Activated T-cell treated with anti-CD3 and anti-CD28 coated beads, Interleukin-2, amount 50 U/mL, for 24 hours (primary cell): ENCODE measurements around the gene ZDHHC14.

Source experiments
- DNase-seq: peaks from one replicate; pipeline ENCODE4 v3.0.0-alpha.2; 2020
- H3K27ac Mint-ChIP-seq: 2 replicates; pipeline ENCODE4 v1.8.0; 2020; ENCODE audit warnings: mild to moderate bottlenecking, mixed read lengths
- H3K27me3 Mint-ChIP-seq: 2 replicates; pipeline ENCODE4 v1.8.0; 2020; ENCODE audit warnings: mixed read lengths
- H3K36me3 Mint-ChIP-seq: 2 replicates; pipeline ENCODE4 v1.8.0; 2020; ENCODE audit warnings: low read depth, mixed read lengths
- H3K4me1 Mint-ChIP-seq: 2 replicates; pipeline ENCODE4 v1.8.0; 2020; ENCODE audit warnings: low read depth, mixed read lengths
- H3K4me3 Mint-ChIP-seq: 2 replicates; pipeline ENCODE4 v1.8.0; 2020; ENCODE audit warnings: mild to moderate bottlenecking, moderate library complexity, mixed read lengths
- H3K9me3 Mint-ChIP-seq: 2 replicates; pipeline ENCODE4 v1.8.0; 2020; ENCODE audit warnings: mixed read lengths

The ZDHHC14 gene

DNA sequence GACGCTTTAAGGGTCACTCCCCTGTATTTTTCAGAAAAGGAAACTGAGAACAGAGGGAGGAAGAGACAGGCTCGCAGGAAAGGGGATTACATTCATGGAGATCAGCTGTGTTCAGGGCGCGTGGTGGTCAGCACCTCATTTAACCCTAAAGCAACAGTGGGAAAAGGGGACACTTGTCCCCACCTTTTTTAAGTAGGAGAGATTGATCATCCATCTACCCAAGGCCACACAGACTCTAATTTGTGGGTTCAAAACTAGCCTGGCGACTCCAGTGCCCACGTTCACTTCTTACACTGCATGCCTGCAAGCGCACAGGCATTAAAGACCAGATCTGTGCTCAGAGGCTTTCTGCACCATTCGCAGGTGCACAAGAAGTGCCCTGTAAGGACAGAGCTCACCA, 274.1 kb downstream of the ZDHHC14 start:
- H3K36me3 Mint-ChIP-seq = peaks cover 1% of the 10 kb centered on the region
- no peaks in the 10 kb centered on the region for H3K9me3 Mint-ChIP-seq
- no peak overlapping the region for H3K4me3 Mint-ChIP-seq
- DNase-seq = no peak
- no peaks in the 10 kb centered on the region for H3K27me3 Mint-ChIP-seq
- peaks cover 1% of the 10 kb centered on the region for H3K4me1 Mint-ChIP-seq
- no peak overlapping the region for H3K27ac Mint-ChIP-seq

DNA sequence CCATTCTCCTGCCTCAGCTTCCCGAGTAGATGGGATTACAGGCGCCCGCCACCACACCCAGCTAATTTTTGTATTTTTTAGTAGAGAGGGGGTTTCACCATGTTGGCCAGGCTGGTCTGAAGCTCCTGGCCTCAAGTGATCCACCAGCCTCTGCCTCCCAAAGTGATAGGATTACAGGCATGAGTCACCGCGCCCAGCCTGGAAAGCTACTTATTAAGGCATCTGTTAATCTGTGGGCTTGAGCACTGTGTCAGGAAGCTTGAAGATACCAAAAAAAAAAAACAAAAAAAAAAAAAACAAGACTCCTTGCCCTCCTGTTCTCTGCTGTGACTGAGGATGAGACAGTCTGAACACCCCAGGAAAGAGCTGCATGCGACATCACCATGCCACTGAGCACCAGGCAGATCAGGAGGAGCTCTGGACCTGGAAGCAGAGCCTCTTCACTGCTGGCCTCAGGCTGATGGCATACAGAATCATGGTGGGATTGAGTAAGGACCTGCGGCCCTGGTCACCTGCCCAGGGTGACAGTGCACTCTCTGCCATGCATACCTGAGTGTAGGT, 275.5 kb downstream of the ZDHHC14 start:
- DNase-seq = no peak
- no peaks in the 10 kb centered on the region for H3K27me3 Mint-ChIP-seq
- H3K9me3 Mint-ChIP-seq = no peaks in the 10 kb centered on the region
- peaks cover 1% of the 10 kb centered on the region for H3K4me1 Mint-ChIP-seq
- H3K4me3 Mint-ChIP-seq = no peak overlapping the region
- H3K36me3 Mint-ChIP-seq = peaks cover 1% of the 10 kb centered on the region
- H3K27ac Mint-ChIP-seq = no peak overlapping the region

DNA sequence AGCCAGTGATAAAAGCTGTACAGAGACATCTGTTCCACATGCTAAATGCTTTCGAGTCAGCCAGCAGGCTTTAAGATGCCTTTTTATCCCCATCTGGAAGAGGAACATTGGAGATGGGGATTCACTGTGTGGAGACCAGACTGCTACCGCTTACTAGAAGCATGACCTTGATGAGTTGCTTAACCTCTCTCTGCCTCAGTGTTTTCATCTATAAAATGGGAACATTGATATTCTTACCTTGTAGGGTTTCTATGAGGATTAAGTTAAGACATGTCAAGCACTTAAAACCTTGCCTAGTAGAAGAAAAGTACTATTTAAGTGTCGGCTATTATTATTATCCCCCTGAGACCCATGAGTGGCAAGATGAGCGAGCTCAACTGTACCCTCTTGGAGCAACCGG, 276.8 kb downstream of the ZDHHC14 start:
- Mint-ChIP-seq H3K27ac (no peak overlapping the region), H3K36me3 (peaks cover 1% of the 10 kb centered on the region), H3K27me3 (no peaks in the 10 kb centered on the region), H3K4me1 (peaks cover 1% of the 10 kb centered on the region), H3K4me3 (no peak overlapping the region), H3K9me3 (no peaks in the 10 kb centered on the region)
- no peak for DNase-seq

DNA sequence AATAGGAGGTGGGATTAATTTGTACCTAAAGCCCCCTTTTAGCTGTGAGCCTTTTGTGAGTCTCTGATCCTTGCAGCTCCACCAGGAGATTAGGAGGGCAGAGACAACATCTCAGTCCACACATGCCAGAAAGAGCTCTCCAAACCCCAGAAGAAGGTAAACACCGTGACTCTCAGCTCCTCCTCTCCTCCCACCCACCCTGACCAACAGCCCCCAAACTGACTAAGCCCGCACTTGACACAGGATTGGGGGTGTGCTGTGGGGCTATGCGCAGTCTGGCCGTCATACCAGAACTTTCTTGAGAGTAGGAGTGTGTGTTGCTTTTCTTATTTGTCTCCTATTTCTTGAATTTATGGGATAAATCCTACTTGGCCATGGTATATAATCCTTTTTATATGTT, 277.3 kb downstream of the ZDHHC14 start:
- Mint-ChIP-seq H3K4me1 (peaks cover 1% of the 10 kb centered on the region), H3K27ac (no peak overlapping the region), H3K4me3 (no peak overlapping the region), H3K27me3 (no peaks in the 10 kb centered on the region), H3K36me3 (peaks cover 1% of the 10 kb centered on the region), H3K9me3 (no peaks in the 10 kb centered on the region)
- DNase-seq = no peak

DNA sequence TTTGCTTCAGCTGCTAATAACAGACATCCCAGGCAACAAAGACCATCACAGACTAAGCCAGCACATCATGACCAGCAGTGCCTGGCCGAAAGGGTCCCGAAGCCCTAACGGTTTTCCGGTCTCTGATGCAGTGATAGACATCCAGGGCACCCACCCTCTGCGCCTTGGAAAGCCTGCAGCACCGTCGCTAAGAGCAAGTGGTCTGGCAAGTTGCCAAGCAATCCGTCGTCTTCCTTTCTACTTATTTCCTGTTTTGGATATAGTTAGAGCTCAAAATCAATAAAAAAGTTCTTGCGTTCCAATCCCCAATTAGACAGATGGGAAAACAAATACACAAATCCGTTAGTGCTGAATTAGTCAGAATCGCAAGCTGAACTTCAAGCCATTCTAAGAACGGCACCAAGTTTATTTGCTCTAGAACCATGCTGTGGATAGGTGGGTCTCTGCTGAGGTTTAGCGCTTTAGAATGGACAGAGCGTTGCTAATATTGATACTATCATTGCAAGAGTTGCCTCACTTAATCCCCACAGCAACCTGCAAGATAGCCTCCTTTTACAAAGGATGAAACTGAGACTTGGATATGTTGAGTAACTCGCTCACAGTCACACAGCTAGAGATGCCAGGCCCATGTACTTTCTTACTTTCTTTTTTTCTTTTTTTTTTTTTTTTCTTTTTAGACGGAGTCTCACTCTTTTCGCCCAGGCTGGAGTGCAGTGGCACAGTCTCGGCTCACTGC, 278.7 kb downstream of the ZDHHC14 start:
- DNase-seq = no peak

DNA sequence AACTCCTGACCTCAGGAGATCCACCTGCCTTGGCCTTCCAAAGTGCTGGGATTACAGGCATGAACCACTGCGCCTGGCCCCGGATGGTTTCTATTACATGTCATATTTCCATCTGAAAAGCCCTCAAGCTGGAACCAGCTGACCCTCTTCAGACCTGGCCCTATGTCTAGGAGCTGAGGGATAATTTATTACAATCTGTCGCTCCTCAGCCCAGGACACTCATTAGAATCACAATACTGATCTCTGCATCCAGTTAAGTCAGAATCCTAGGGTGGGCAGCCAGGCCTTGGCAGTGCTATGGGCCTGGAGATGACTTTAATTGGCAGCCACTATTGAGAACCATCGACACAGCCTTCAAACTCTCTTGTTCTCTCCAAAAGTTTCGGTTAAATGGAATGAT, 279.4 kb downstream of the ZDHHC14 start:
- H3K27ac Mint-ChIP-seq = no peak overlapping the region

More for the DNA sequence above, 278.7 kb downstream of the ZDHHC14 start:
- Mint-ChIP-seq H3K27ac (no peak overlapping the region), H3K27me3 (no peaks in the 10 kb centered on the region), H3K36me3 (no peaks in the 10 kb centered on the region), H3K9me3 (no peaks in the 10 kb centered on the region), H3K4me3 (no peak overlapping the region), H3K4me1 (peaks cover 1% of the 10 kb centered on the region)

DNA sequence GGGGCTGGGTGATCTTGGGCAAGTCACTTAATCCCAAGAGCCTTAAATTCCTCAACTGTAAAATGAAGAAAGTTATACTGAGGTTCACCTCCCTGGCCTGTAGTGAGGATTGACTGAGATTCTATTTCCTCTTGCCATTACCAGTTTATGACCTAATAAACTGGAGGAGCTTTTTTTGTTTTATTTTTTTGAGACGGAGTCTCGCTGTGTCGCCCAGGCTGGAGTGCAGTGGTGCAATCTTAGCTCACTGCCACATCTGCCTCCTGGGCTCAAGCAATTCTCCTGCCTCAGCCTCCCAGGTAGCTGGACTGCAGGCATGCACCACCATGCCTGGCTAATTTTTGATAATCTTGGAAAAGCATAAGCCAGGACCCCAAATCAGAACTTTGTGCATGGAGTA, 280.7 kb downstream of the ZDHHC14 start:
- Mint-ChIP-seq H3K27me3 (no peaks in the 10 kb centered on the region), H3K36me3 (no peaks in the 10 kb centered on the region), H3K4me3 (no peak overlapping the region), H3K4me1 (peaks cover 1% of the 10 kb centered on the region), H3K9me3 (no peaks in the 10 kb centered on the region), H3K27ac (no peak overlapping the region)
- DNase-seq = no peak

More for the DNA sequence above, 279.4 kb downstream of the ZDHHC14 start:
- Mint-ChIP-seq H3K4me1 (peaks cover 1% of the 10 kb centered on the region), H3K27me3 (no peaks in the 10 kb centered on the region), H3K4me3 (no peak overlapping the region), H3K9me3 (no peaks in the 10 kb centered on the region), H3K36me3 (no peaks in the 10 kb centered on the region)
- DNase-seq = no peak

DNA sequence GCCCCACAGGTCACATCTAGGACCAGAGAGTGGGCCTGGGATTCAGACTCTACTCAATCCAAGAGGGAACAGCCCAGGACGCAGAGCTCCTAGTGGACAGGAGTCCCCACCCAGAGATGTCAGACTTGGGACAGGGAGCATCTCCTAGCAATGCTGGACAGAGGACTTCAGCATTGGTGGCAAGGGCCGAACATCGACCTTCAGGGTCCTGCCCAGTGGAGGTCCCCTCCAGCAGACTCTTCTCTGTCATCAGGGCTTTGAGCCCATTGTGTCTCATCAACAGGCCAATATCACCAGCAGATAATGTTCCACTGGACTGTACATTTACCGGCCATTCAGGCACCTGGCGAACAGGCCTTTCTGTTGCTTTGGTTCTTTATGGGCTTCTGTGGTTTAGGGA, 282.3 kb downstream of the ZDHHC14 start:
- no peaks in the 10 kb centered on the region for H3K9me3 Mint-ChIP-seq
- H3K27me3 Mint-ChIP-seq = no peaks in the 10 kb centered on the region
- no peaks in the 10 kb centered on the region for H3K36me3 Mint-ChIP-seq
- peaks cover 12% of the 10 kb centered on the region for H3K4me1 Mint-ChIP-seq
- no peak overlapping the region for H3K27ac Mint-ChIP-seq
- no peak for DNase-seq
- H3K4me3 Mint-ChIP-seq = no peak overlapping the region

DNA sequence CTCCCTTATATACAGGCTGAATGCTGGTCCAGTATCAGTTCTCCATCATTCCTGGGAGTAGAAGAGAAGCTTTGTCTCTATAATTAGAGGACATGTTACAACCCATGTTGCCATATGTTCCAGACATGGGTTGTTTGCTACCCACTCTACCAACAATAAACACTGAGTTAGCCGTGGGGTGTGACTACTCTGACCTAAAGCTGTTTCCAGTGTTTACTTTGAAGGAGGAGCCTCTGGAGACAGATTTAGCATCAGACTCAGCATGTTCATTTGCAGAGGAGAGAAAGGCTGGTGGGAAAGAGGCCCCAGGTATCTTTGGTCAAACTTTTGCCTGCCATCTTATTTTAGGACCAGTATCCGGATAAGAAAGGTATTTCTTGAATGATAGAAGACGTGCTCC, 284.2 kb downstream of the ZDHHC14 start:
- Mint-ChIP-seq H3K9me3 (no peaks in the 10 kb centered on the region), H3K27ac (no peak overlapping the region), H3K4me3 (no peak overlapping the region), H3K27me3 (no peaks in the 10 kb centered on the region), H3K4me1 (peaks cover 20% of the 10 kb centered on the region), H3K36me3 (no peaks in the 10 kb centered on the region)
- DNase-seq = no peak

DNA sequence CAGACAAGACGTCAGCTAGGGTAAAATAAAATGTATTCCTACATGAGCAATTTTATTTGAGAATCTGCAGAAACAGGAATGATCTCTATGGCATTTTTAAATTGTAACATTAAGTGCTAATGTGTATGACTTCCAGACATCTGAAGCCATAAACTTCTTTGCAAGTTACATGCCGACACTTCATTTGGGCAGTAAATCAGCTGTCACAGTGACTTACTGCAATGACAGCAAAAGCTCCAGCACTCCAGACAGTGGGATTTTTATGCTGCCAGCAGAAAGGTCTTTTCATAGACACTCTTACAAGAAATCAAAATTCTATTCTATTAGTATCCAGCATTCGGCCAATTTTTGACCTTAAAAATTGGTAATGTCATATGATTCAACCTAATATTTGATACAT, 285.7 kb downstream of the ZDHHC14 start:
- no peak overlapping the region for H3K4me3 Mint-ChIP-seq
- no peaks in the 10 kb centered on the region for H3K9me3 Mint-ChIP-seq
- no peak for DNase-seq
- peaks cover 25% of the 10 kb centered on the region for H3K4me1 Mint-ChIP-seq
- H3K27ac Mint-ChIP-seq = no peak overlapping the region
- H3K27me3 Mint-ChIP-seq = no peaks in the 10 kb centered on the region
- no peaks in the 10 kb centered on the region for H3K36me3 Mint-ChIP-seq

DNA sequence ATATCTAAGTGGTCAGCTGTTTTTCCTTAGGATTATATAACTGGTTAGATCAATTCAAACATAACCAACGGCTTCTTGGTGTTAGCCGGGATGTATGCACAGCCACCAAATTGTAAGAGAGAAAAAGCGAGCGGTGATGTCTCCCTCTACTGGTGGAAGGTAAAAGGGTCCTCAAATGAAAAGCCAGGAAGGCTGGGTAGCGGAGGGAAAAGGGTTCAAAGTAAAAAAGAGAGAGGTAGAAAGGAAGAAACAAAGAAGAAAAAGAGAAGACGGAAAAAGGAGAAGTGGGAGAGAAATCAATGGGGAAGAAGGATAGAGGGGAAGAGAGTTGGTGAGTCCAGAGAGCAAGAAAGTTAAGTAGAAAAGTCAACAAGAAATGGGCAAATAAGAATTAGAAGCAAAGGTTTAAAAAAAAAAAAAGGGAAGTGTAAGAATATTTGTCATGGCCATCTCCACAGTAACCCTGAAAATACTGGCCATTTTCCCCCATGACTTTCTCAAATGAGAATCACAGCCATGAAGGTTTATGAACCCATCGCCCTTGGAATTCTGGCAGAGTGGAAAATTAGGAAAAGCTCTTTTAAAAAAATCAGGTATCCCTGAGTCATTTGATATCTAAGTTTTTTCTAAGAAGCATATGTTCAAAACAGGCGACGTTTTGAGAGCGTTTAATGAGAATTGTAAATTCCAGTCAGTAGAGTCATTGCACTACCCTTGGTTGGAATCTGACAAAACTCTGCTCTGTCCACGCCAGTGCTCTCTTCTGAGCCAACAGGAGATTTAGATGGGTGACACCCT, 286.4 kb downstream of the ZDHHC14 start:
- Mint-ChIP-seq H3K9me3 (no peaks in the 10 kb centered on the region), H3K4me3 (no peak overlapping the region), H3K27ac (no peak overlapping the region), H3K36me3 (no peaks in the 10 kb centered on the region), H3K27me3 (no peaks in the 10 kb centered on the region), H3K4me1 (peaks cover 25% of the 10 kb centered on the region)
- no peak for DNase-seq

DNA sequence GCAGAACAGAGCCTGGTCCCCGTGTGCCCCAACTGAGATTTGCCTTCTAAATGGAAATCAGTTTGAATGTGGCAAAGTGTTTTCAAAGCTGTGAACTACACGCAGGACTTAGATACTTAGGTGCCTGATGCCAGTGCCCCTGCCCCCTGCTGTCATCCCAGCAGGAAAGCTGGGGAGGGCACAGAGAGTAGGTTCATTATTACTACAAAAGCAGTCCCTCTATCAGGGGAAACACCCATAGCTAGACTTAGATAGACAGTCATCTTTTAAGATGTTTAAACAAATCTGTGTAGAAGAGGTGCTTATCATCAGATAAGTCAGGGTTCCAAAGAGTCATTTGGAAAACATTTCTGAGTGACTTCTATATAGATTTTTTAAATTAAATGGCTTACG, 287.0 kb downstream of the ZDHHC14 start:
- H3K36me3 Mint-ChIP-seq = no peaks in the 10 kb centered on the region
- peaks cover 25% of the 10 kb centered on the region for H3K4me1 Mint-ChIP-seq
- no peaks in the 10 kb centered on the region for H3K27me3 Mint-ChIP-seq
- no peak overlapping the region for H3K27ac Mint-ChIP-seq
- H3K4me3 Mint-ChIP-seq = no peak overlapping the region
- H3K9me3 Mint-ChIP-seq = no peaks in the 10 kb centered on the region
- no peak for DNase-seq

DNA sequence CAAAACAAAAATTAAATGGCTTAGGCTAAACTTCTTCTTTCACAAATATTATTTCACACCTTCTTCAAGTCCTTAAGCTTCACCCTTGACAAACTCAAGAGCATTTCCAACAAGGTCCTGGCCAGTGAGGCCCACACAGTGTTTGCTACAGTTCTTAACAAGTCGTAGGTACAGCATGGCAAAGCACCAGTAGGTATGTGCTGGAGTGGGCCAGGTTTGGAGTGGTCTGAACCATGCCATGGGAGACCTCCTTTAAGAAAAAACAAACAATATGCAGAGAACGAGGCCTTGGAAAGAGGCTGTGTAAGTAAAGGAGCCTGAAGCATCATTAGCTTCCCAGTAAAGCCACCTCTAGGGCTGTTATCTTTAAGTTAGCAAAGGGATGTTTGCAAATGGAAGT, 287.7 kb downstream of the ZDHHC14 start:
- Mint-ChIP-seq H3K27me3 (no peaks in the 10 kb centered on the region), H3K9me3 (no peaks in the 10 kb centered on the region), H3K4me1 (peaks cover 25% of the 10 kb centered on the region), H3K36me3 (no peaks in the 10 kb centered on the region), H3K27ac (no peak overlapping the region), H3K4me3 (no peak overlapping the region)
- DNase-seq = no peak

DNA sequence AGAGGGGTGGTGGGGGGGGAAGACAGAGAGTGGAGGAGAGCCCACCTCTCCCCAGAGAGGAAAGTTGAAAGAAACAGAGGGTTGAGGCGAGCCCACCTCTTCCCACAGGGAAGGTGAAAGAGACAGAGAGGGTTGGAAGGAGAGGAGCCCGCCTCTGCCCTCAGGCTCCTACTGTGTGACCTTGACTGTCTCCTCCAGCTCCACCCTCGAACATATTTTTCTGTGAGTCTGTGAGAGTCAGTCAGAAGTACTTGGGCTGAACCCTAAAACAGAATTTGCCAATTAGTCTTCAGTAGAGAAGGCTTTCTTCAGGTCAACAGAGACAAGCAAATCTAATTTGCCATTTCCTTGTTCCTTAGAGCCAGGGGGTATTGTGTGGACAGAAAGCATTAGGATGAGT, 288.3 kb downstream of the ZDHHC14 start:
- H3K4me1 Mint-ChIP-seq = peaks cover 25% of the 10 kb centered on the region
- H3K4me3 Mint-ChIP-seq = no peak overlapping the region
- no peak for DNase-seq
- H3K27ac Mint-ChIP-seq = peak overlapping the region; percentile 44
- no peaks in the 10 kb centered on the region for H3K36me3 Mint-ChIP-seq
- no peaks in the 10 kb centered on the region for H3K9me3 Mint-ChIP-seq
- no peaks in the 10 kb centered on the region for H3K27me3 Mint-ChIP-seq

DNA sequence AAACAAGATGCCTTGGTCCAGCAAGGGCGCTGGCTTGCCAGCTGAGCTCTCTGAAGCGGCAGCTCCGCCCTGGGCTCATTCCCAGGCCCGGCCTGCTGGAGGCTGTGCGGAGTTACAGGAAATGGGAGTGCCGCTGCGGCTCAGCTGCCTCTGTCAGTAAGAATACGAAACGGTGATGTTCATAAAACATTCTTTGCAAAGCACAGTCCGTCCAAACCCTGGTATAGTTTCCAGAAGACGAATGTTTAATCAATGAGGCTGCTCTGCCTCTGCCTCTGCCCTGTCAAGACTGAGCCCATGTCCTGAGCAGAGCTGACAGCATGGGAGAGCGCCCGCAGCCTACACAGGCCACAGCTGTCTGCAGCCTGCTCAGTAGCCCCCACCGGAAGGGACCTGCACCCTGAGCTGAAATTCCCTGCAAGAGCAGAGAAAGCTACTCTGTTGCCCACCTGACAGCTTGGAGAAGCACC, 288.8 kb downstream of the ZDHHC14 start:
- H3K27me3 Mint-ChIP-seq = no peaks in the 10 kb centered on the region
- H3K4me3 Mint-ChIP-seq = no peak overlapping the region
- no peak overlapping the region for H3K27ac Mint-ChIP-seq
- DNase-seq = peak; percentile 41
- H3K9me3 Mint-ChIP-seq = no peaks in the 10 kb centered on the region
- no peaks in the 10 kb centered on the region for H3K36me3 Mint-ChIP-seq
- H3K4me1 Mint-ChIP-seq = peaks cover 25% of the 10 kb centered on the region
